C4-2B (cell line): ENCODE results near the gene PARVA.

ENCODE experiments used
- CTCF ChIP-seq: fragments of 450-650 bp; conservative IDR thresholded peaks from 2 replicates; pipeline ENCODE4 v1.5.1; 2017; ENCODE audit warnings: mild to moderate bottlenecking
- ZFX ChIP-seq: fragments of 450-650 bp; IDR thresholded peaks from 2 replicates; pipeline ENCODE4 v1.6.1; 2017

- TF ChIP-seq CTCF (no peak), ZFX (no peak)
Measured at GRCh38 chr11:12458042-12458441, 80.7 kb downstream of the PARVA start.
